Stimulated activated CD8-positive, alpha-beta memory T cell treated with anti-CD3 and anti-CD28 coated beads, Interleukin-4, amount 100 ng/mL, for 24 hours (primary cell): ENCODE measurements around the gene ACSM2A.
"Not testable (repeated sequence)": the region's sequence is repeated elsewhere in the genome, so short reads cannot be mapped to it uniquely, and the experiment has no call there.

ENCODE experiments used
- DNase-seq: peaks from one replicate; pipeline ENCODE4 v3.0.0-alpha.2; 2020; ENCODE audit warnings: low read depth

ACSM2A gene

GRCh38 chr16:20451364-20451763 lies at the start of gene ACSM2A:
Gene ACSM2A (plus strand): TSS chr16:20451521. CDS start chr16:20460115, 8,594 bp downstream.
- DNase-seq, result not testable (repeated sequence)

GRCh38 chr16:20402651-20403050 lies 48.7 kb upstream of the ACSM2A start:
- no peak for DNase-seq

GRCh38 chr16:20404637-20405036 lies 46.7 kb upstream of the ACSM2A start, which contains the start of gene PDILT:
Gene PDILT (minus strand): TSS chr16:20404737. CDS start chr16:20399300, 5,437 bp downstream.
- no peak for DNase-seq

GRCh38 chr16:20409398-20410120 lies 41.8 kb upstream of the ACSM2A start, which contains the start of gene ACSM5:
Gene ACSM5 (plus strand): TSS chr16:20409534. CDS start chr16:20411485, 1,951 bp downstream.
- no peak for DNase-seq

- no peak for DNase-seq
Observed at GRCh38 chr16:20410121-20410723, 41.1 kb upstream of the ACSM2A start.

GRCh38 chr16:20411055-20411454 lies 40.3 kb upstream of the ACSM2A start:
- no peak for DNase-seq

- DNase-seq, result no peak
Observed at GRCh38 chr16:20415541-20415940, 35.8 kb upstream of the ACSM2A start.

GRCh38 chr16:20419093-20419492 lies 32.2 kb upstream of the ACSM2A start:
- DNase-seq, result not testable (repeated sequence)

GRCh38 chr16:20421748-20422147 lies 29.6 kb upstream of the ACSM2A start:
- not testable (repeated sequence) for DNase-seq

GRCh38 chr16:20423772-20424128 lies 27.6 kb upstream of the ACSM2A start:
- not testable (repeated sequence) for DNase-seq

GRCh38 chr16:20424129-20424866 lies 27.0 kb upstream of the ACSM2A start:
- no peak for DNase-seq

GRCh38 chr16:20427401-20427797 lies 23.9 kb upstream of the ACSM2A start:
- not testable (repeated sequence) for DNase-seq

GRCh38 chr16:20429499-20429898 lies 21.8 kb upstream of the ACSM2A start:
- DNase-seq, result not testable (repeated sequence)

GRCh38 chr16:20430480-20430879 lies 20.8 kb upstream of the ACSM2A start:
- not testable (repeated sequence) for DNase-seq

- no peak for DNase-seq
Observed at GRCh38 chr16:20430948-20431347, 20.4 kb upstream of the ACSM2A start.

- not testable (repeated sequence) for DNase-seq
Observed at GRCh38 chr16:20438950-20439349, 12.4 kb upstream of the ACSM2A start.

GRCh38 chr16:20439820-20440231 lies 11.5 kb upstream of the ACSM2A start:
- DNase-seq, result not testable (repeated sequence)

GRCh38 chr16:20440731-20441130 lies 10.6 kb upstream of the ACSM2A start:
- DNase-seq, result not testable (repeated sequence)

GRCh38 chr16:20441191-20441590 lies 10.1 kb upstream of the ACSM2A start:
- no peak for DNase-seq

- not testable (repeated sequence) for DNase-seq
Observed at GRCh38 chr16:20441859-20442258, 9.5 kb upstream of the ACSM2A start.

- not testable (repeated sequence) for DNase-seq
Observed at GRCh38 chr16:20446652-20447393, 4.5 kb upstream of the ACSM2A start.

GRCh38 chr16:20453633-20454032 lies 2.3 kb downstream of the ACSM2A start:
- not testable (repeated sequence) for DNase-seq
